CD4-positive, alpha-beta T cell (primary cell): ENCODE data around the gene IL19. TPM values are rescaled to one million over a fixed set of nuclear protein-coding genes. Genes with fewer than 3 reads are reported as not detected.
A peak's percentile ranks its signal among the peaks of the same experiment; 100 is the strongest.

Experiments used
- ATAC-seq: fragments of 200-7000 bp; cut with Tn5 transposase; one replicate; pipeline ENCODE4 v1.10.0; 2022; ENCODE audit warnings: mild to moderate bottlenecking; ENCODE audit not compliant: poor library complexity
- CTCF ChIA-PET: fragments of 350-600 bp; sonication (Branson Sonifier 250); formaldehyde crosslinking; loops from one replicate; lab custom pipeline; 2021; ENCODE audit warnings: antibody characterized with exemption, inconsistent platforms; lab: Charles Lee
- POLR2A ChIA-PET: fragments of 350-600 bp; sonication (Branson Sonifier 250); formaldehyde crosslinking; loops from one replicate; lab custom pipeline; 2021; ENCODE audit warnings: antibody characterized with exemption, inconsistent platforms; lab: Charles Lee
- DNase-seq, 14 experiments: peaks; one replicate each; pipeline ENCODE4 v3.0.0-alpha.2; 2013 to 2020; ENCODE audit warnings: mixed read lengths in 2 of 14
- H3K27ac ChIP-seq, 2 donors: one replicate each; pipeline versions ENCODE4 v1.5.1 to v1.7.0; 2013; ENCODE audit warnings: low read length in 2 of 2, low read depth in 1 of 2, mild to moderate bottlenecking in 1 of 2
- H3K27me3 ChIP-seq, 2 experiments: 1 replicate in 1 of 2; 2 replicates in 1 of 2; pipeline versions ENCODE4 v1.6.1 to v1.7.0; 2013; ENCODE audit warnings: low read length in 2 of 2, control low read depth in 1 of 2, mild to moderate bottlenecking in 1 of 2, moderate library complexity in 1 of 2; ENCODE audit not compliant: insufficient read depth in 2 of 2, control insufficient read depth in 1 of 2
- H3K36me3 ChIP-seq: one replicate; pipeline ENCODE4 v1.6.1; 2013; ENCODE audit warnings: low read length, control low read depth; ENCODE audit not compliant: insufficient read depth
- H3K4me1 ChIP-seq: one replicate; pipeline ENCODE4 v1.6.1; 2013; ENCODE audit warnings: low read length, control low read depth; ENCODE audit not compliant: insufficient read depth
- H3K4me3 ChIP-seq: one replicate; pipeline ENCODE4 v1.5.1; 2013; ENCODE audit warnings: mild to moderate bottlenecking, low read length, moderate library complexity
- H3K9me3 ChIP-seq, 2 experiments: 1 replicate in 1 of 2; 2 replicates in 1 of 2; pipeline versions ENCODE4 v1.6.1 to v1.7.0; 2013; ENCODE audit warnings: low read length in 2 of 2, mild to moderate bottlenecking in 2 of 2, control low read depth in 1 of 2, moderate library complexity in 1 of 2; ENCODE audit not compliant: control insufficient read depth in 1 of 2, insufficient read depth in 1 of 2
- H3K27ac Mint-ChIP-seq: one replicate; pipeline ENCODE4 v1.8.0; 2020; ENCODE audit warnings: mixed read lengths
- H3K27me3 Mint-ChIP-seq: one replicate; pipeline ENCODE4 v1.8.0; 2021; ENCODE audit warnings: mixed read lengths
- H3K36me3 Mint-ChIP-seq: one replicate; pipeline ENCODE4 v1.8.0; 2021; ENCODE audit warnings: low read depth, mixed read lengths
- H3K4me1 Mint-ChIP-seq: one replicate; pipeline ENCODE4 v1.8.0; 2021; ENCODE audit warnings: low read depth, mixed read lengths
- H3K4me3 Mint-ChIP-seq: one replicate; pipeline ENCODE4 v1.8.0; 2020; ENCODE audit warnings: mild to moderate bottlenecking, mixed read lengths
- H3K9me3 Mint-ChIP-seq: one replicate; pipeline ENCODE4 v1.8.0; 2020; ENCODE audit warnings: mixed read lengths
- CTCF ChIP-seq: fragments of 200-600 bp; IDR thresholded peaks from one replicate; pipeline ENCODE4 v1.8.0; 2022; ENCODE audit warnings: antibody characterized with exemption, mild to moderate bottlenecking
- intact Hi-C, 2 experiments: fragments of 100-400 bp; cut with DNase I in 1 of 2; cut with micrococcal nuclease in 1 of 2; formaldehyde crosslinking; loops; one replicate each; pipeline versions ENCODE4 v1.15.1 to v1.9.0; 2023 to 2025; cut with DNase I, micrococcal nuclease
- total RNA-seq, 174 experiments: library from RNA in 2 of 174; stranded (reverse) in 2 of 174; gene quantifications; one replicate each; pipeline ENCODE4 v1.2.3 and lab custom pipeline; 2021 to 2026

Gene IL19
- total RNA-seq, 2 experiments from 2014 or later: not detected

GRCh38 chr1:206737729-206738201 is 32.8 kb upstream of the IL19 start:
- peaks cover 65% of the 10 kb centered on the region for H3K4me1 ChIP-seq
- H3K36me3 ChIP-seq: peaks cover 10% of the 10 kb centered on the region
- POLR2A ChIA-PET: interaction anchor here (1.0 to 3.9 kb wide), 4 partner anchors 29 to 184 kb away, joined by 3 to 91 read pairs (median 10); partner anchors contain the start of gene FCMR
- H3K27me3 ChIP-seq: no peaks in the 10 kb centered on the region
- Mint-ChIP-seq H3K27ac (peak overlapping the region; percentile 90), H3K4me1 (peaks cover 82% of the 10 kb centered on the region), H3K36me3 (peaks cover 20% of the 10 kb centered on the region), H3K4me3 (peak overlapping the region; percentile 65), H3K9me3 (no peaks in the 10 kb centered on the region), H3K27me3 (no peaks in the 10 kb centered on the region)
- no peaks in the 10 kb centered on the region for H3K9me3 ChIP-seq
- DNase-seq (peak in 5 of 14 experiments; percentile 24 to 61 (median 36)), ATAC-seq (peak; percentile 17)
- no peak overlapping the region for H3K4me3 ChIP-seq
- CTCF ChIA-PET: interaction anchor here (1.2 kb wide), 1 partner anchor 175 kb away, joined by 3 read pairs; no protein-coding TSS in a partner anchor
- intact Hi-C loops: loop anchor here in 1 of 2 experiments (5.0 kb wide), 1 partner anchor 35 kb away; the partner anchor contains the start of genes IL10 and IL19
- no peak for TF ChIP-seq CTCF
- peak overlapping the region; percentile 48 to 74 for H3K27ac ChIP-seq

GRCh38 chr1:206738370-206739366 is 31.9 kb upstream of the IL19 start:
- Mint-ChIP-seq H3K27ac (peak overlapping the region; percentile 90), H3K4me1 (peaks cover 89% of the 10 kb centered on the region), H3K9me3 (no peaks in the 10 kb centered on the region), H3K4me3 (no peak overlapping the region), H3K27me3 (no peaks in the 10 kb centered on the region), H3K36me3 (peaks cover 11% of the 10 kb centered on the region)
- DNase-seq (peak in 2 of 14 experiments; percentile 28 to 30), ATAC-seq (no peak)
- H3K36me3 ChIP-seq: peaks cover 4% of the 10 kb centered on the region
- no peaks in the 10 kb centered on the region for H3K27me3 ChIP-seq
- intact Hi-C loops: loop anchor here in 1 of 2 experiments (5.0 kb wide), 1 partner anchor 34 kb away; the partner anchor contains the start of genes IL10 and IL19
- TF ChIP-seq CTCF: no peak
- POLR2A ChIA-PET: interaction anchor here (0.5 to 3.1 kb wide), 8 partner anchors 19 to 184 kb away, joined by 3 to 17 read pairs (median 4); partner anchors contain the start of gene FCMR
- H3K9me3 ChIP-seq: no peaks in the 10 kb centered on the region
- H3K4me1 ChIP-seq: peaks cover 72% of the 10 kb centered on the region
- H3K27ac ChIP-seq: peak overlapping the region in 1 of 2 donors; percentile 74
- CTCF ChIA-PET: interaction anchor here (1.2 to 1.4 kb wide), 2 partner anchors 18 to 174 kb away, joined by 3 to 4 read pairs; no protein-coding TSS in a partner anchor
- no peak overlapping the region for H3K4me3 ChIP-seq

- Mint-ChIP-seq H3K27ac (peak overlapping the region; percentile 90), H3K4me3 (peak overlapping the region; percentile 69), H3K36me3 (peaks cover 3% of the 10 kb centered on the region), H3K27me3 (no peaks in the 10 kb centered on the region), H3K4me1 (peaks cover 88% of the 10 kb centered on the region), H3K9me3 (no peaks in the 10 kb centered on the region)
- peak; percentile 67 for ATAC-seq
- Histone ChIP-seq H3K27ac (peak overlapping the region in 1 of 2 donors; percentile 35), H3K4me1 (peaks cover 67% of the 10 kb centered on the region), H3K36me3 (no peaks in the 10 kb centered on the region), H3K27me3 (no peaks in the 10 kb centered on the region), H3K4me3 (no peak overlapping the region), H3K9me3 (no peaks in the 10 kb centered on the region)
- ChIA-PET POLR2A (interaction anchor here (0.5 to 2.1 kb wide), 8 partner anchors 18 to 183 kb away, joined by 3 to 12 read pairs (median 4); partner anchors contain the start of gene FCMR), CTCF (interaction anchor here (1.2 to 1.4 kb wide), 2 partner anchors 17 to 70 kb away, joined by 4 read pairs; no protein-coding TSS in a partner anchor)
- TF ChIP-seq CTCF: no peak
- peak in 3 of 14 experiments; percentile 37 to 54 (median 53) for DNase-seq
- intact Hi-C loops: loop anchor here in 1 of 2 experiments (5.0 kb wide), 1 partner anchor 33 kb away; the partner anchor contains the start of genes IL10 and IL19
Measured at GRCh38 chr1:206739411-206740076, 31.0 kb upstream of the IL19 start.
